DOHH2 (cell line): ENCODE results near the gene SMARCA1.

Source experiments
- H3F3A ChIP-seq: fragments of 200-600 bp; sonication (generic), shearing (Covaris generic); 2 replicates; pipeline ENCODE4 v1.6.0; 2016; ENCODE audit warnings: antibody characterized with exemption, mild to moderate bottlenecking; ENCODE audit not compliant: control insufficient read depth, insufficient read depth
- H3K27ac ChIP-seq: fragments of 200-600 bp; sonication (generic); 2 replicates; pipeline ENCODE4 v1.5.1; 2014; ENCODE audit warnings: low read depth, mild to moderate bottlenecking, low read length, moderate library complexity
- H3K27me3 ChIP-seq: fragments of 200-600 bp; sonication (generic); 2 replicates; pipeline ENCODE4 v1.6.1; 2014; ENCODE audit warnings: mild to moderate bottlenecking, low read length, mixed read lengths; ENCODE audit not compliant: control insufficient read depth
- H3K36me3 ChIP-seq: fragments of 200-600 bp; sonication (generic); 2 replicates; pipeline ENCODE4 v1.6.1; 2014; ENCODE audit warnings: mild to moderate bottlenecking, low read length, moderate library complexity, mixed read lengths; ENCODE audit not compliant: control insufficient read depth
- H3K4me1 ChIP-seq: fragments of 200-600 bp; sonication (generic); 2 replicates; pipeline ENCODE4 v1.6.1; 2014; ENCODE audit warnings: mild to moderate bottlenecking, low read length, mixed read lengths; ENCODE audit not compliant: control insufficient read depth
- H3K4me2 ChIP-seq: fragments of 200-600 bp; sonication (generic); 2 replicates; pipeline ENCODE4 v1.6.0; 2014; ENCODE audit warnings: mild to moderate bottlenecking, low read length, moderate library complexity
- H3K4me3 ChIP-seq: fragments of 200-600 bp; sonication (generic); 2 replicates; pipeline ENCODE4 v1.5.1; 2014; ENCODE audit warnings: mild to moderate bottlenecking, low read length, mixed read lengths
- H3K79me2 ChIP-seq: fragments of 200-600 bp; sonication (generic); 2 replicates; pipeline ENCODE4 v1.6.1; 2014; ENCODE audit warnings: mild to moderate bottlenecking, low read length, mixed read lengths; ENCODE audit not compliant: control insufficient read depth
- H3K9me2 ChIP-seq: fragments of 200-600 bp; sonication (generic); replicated peaks from 2 replicates; pipeline ENCODE4 v1.6.1; 2014; ENCODE audit warnings: mild to moderate bottlenecking, low read length, mixed read lengths; ENCODE audit not compliant: control insufficient read depth
- H3K9me3 ChIP-seq: fragments of 200-600 bp; sonication (generic); 2 replicates; pipeline ENCODE4 v1.6.1; 2014; ENCODE audit warnings: antibody characterized with exemption, low read length, mixed read lengths; ENCODE audit not compliant: control insufficient read depth, insufficient read depth
- H4K20me1 ChIP-seq: fragments of 200-600 bp; sonication (generic); 2 replicates; pipeline ENCODE4 v1.6.0; 2014; ENCODE audit warnings: low read depth, mild to moderate bottlenecking, antibody characterized with exemption, low read length, moderate library complexity; ENCODE audit not compliant: control insufficient read depth, insufficient read depth
- CTCF ChIP-seq: fragments of 200-600 bp; sonication (generic); IDR thresholded peaks from one replicate; pipeline ENCODE4 v1.5.1; 2014; ENCODE audit warnings: antibody characterized with exemption, mild to moderate bottlenecking, low read depth, low read length; ENCODE audit not compliant: poor library complexity, severe bottlenecking
- EZH2phosphoT487 ChIP-seq: fragments of 200-600 bp; sonication (generic); IDR thresholded peaks from 2 replicates; pipeline ENCODE4 v1.6.1; 2017; ENCODE audit warnings: borderline replicate concordance, mild to moderate bottlenecking, antibody characterized with exemption, low read length, moderate library complexity, mixed read lengths

Gene SMARCA1

GRCh38 chrX:129516402-129516801 is 6.9 kb downstream of the SMARCA1 start:
- Histone ChIP-seq H3K27me3 (no peaks in the 10 kb centered on the region), H3K9me3 (no peaks in the 10 kb centered on the region), H3K9me2 (no peaks in the 10 kb centered on the region), H3K36me3 (no peaks in the 10 kb centered on the region), H3K4me3 (no peak overlapping the region), H4K20me1 (no peaks in the 10 kb centered on the region), H3K27ac (no peak overlapping the region), H3K79me2 (no peaks in the 10 kb centered on the region), H3F3A (no peaks in the 10 kb centered on the region), H3K4me2 (no peak overlapping the region), H3K4me1 (no peaks in the 10 kb centered on the region)
- TF ChIP-seq EZH2phosphoT487 (no peak), CTCF (no peak)

- TF ChIP-seq EZH2phosphoT487 = no peak
- no peak for TF ChIP-seq CTCF
- H3K9me3 ChIP-seq = no peaks in the 10 kb centered on the region
- no peak overlapping the region for H3K27ac ChIP-seq
- no peaks in the 10 kb centered on the region for H3K27me3 ChIP-seq
- no peaks in the 10 kb centered on the region for H3K36me3 ChIP-seq
- H3K4me3 ChIP-seq = no peak overlapping the region
- no peaks in the 10 kb centered on the region for H3K9me2 ChIP-seq
- H3K4me2 ChIP-seq = no peak overlapping the region
- no peaks in the 10 kb centered on the region for H3K4me1 ChIP-seq
- H3F3A ChIP-seq = no peaks in the 10 kb centered on the region
- no peaks in the 10 kb centered on the region for H4K20me1 ChIP-seq
- H3K79me2 ChIP-seq = no peaks in the 10 kb centered on the region
These were observed 10.9 kb downstream of the SMARCA1 start for GRCh38 chrX:129512409-129512808.

- Histone ChIP-seq H3K27ac (no peak overlapping the region), H3K9me3 (no peaks in the 10 kb centered on the region), H3K79me2 (no peaks in the 10 kb centered on the region), H3K36me3 (no peaks in the 10 kb centered on the region), H3K4me3 (no peak overlapping the region), H3K4me2 (no peak overlapping the region), H3K27me3 (no peaks in the 10 kb centered on the region), H3K4me1 (no peaks in the 10 kb centered on the region), H3F3A (no peaks in the 10 kb centered on the region), H4K20me1 (no peaks in the 10 kb centered on the region), H3K9me2 (no peaks in the 10 kb centered on the region)
- no peak for TF ChIP-seq EZH2phosphoT487
- TF ChIP-seq CTCF = no peak
These were observed 11.6 kb downstream of the SMARCA1 start for GRCh38 chrX:129511689-129512088.

- Histone ChIP-seq H3K4me1 (no peaks in the 10 kb centered on the region), H3K27ac (no peak overlapping the region), H3K4me3 (no peak overlapping the region), H3K27me3 (no peaks in the 10 kb centered on the region), H3K9me3 (no peaks in the 10 kb centered on the region), H3K9me2 (no peaks in the 10 kb centered on the region), H3K79me2 (no peaks in the 10 kb centered on the region), H3F3A (no peaks in the 10 kb centered on the region), H3K36me3 (no peaks in the 10 kb centered on the region), H4K20me1 (no peaks in the 10 kb centered on the region), H3K4me2 (no peak overlapping the region)
- TF ChIP-seq EZH2phosphoT487 = no peak
These were observed 13.0 kb downstream of the SMARCA1 start for GRCh38 chrX:129510331-129510730.
